MM.1S (cell line): ENCODE results near the gene EP400.

ENCODE experiments used
- DNase-seq: peaks from one replicate; pipeline ENCODE4 v3.0.0-alpha.2; 2015
- H2AFZ ChIP-seq: fragments of 300-600 bp; sonication (generic); 2 replicates; pipeline ENCODE4 v1.6.0; 2016; ENCODE audit warnings: antibody characterized with exemption, low read length
- H3F3A ChIP-seq: fragments of 300-600 bp; sonication (generic); 2 replicates; pipeline ENCODE4 v1.6.1; 2016; ENCODE audit warnings: mild to moderate bottlenecking, antibody characterized with exemption, low read length, moderate library complexity, mixed read lengths; ENCODE audit not compliant: insufficient read depth
- H3K27ac ChIP-seq: fragments of 300-600 bp; sonication (generic); 2 replicates; pipeline ENCODE4 v1.5.1; 2016; ENCODE audit warnings: mild to moderate bottlenecking, low read length
- H3K27me3 ChIP-seq: fragments of 300-600 bp; sonication (generic); replicated peaks from 2 replicates; pipeline ENCODE4 v1.6.0; 2016; ENCODE audit warnings: low read length; ENCODE audit not compliant: insufficient read depth
- H3K36me3 ChIP-seq: fragments of 300-600 bp; sonication (generic); replicated peaks from 2 replicates; pipeline ENCODE4 v1.6.1; 2016; ENCODE audit warnings: mild to moderate bottlenecking, low read length, mixed read lengths; ENCODE audit not compliant: insufficient read depth
- H3K4me1 ChIP-seq: fragments of 300-600 bp; sonication (generic); 2 replicates; pipeline ENCODE4 v1.6.1; 2016; ENCODE audit warnings: low read length, mixed read lengths
- H3K4me2 ChIP-seq: fragments of 300-600 bp; sonication (generic); 2 replicates; pipeline ENCODE4 v1.6.0; 2016; ENCODE audit warnings: low read depth, low read length
- H3K4me3 ChIP-seq: fragments of 300-600 bp; sonication (generic); 2 replicates; pipeline ENCODE4 v1.5.1; 2016; ENCODE audit warnings: low read length, mixed read lengths
- H3K79me2 ChIP-seq: fragments of 300-600 bp; sonication (generic); 2 replicates; pipeline ENCODE4 v1.6.1; 2016; ENCODE audit warnings: mixed run types, low read length, mixed read lengths
- H3K9ac ChIP-seq: fragments of 300-600 bp; sonication (generic); 2 replicates; pipeline ENCODE4 v1.6.1; 2016; ENCODE audit warnings: low read length, mixed read lengths
- H3K9me2 ChIP-seq: fragments of 300-600 bp; sonication (generic); replicated peaks from 2 replicates; pipeline ENCODE4 v1.6.1; 2016; ENCODE audit warnings: mild to moderate bottlenecking, low read length, mixed read lengths; ENCODE audit not compliant: insufficient read depth
- H3K9me3 ChIP-seq: fragments of 300-600 bp; sonication (generic); replicated peaks from 2 replicates; pipeline ENCODE4 v1.6.1; 2016; ENCODE audit warnings: mild to moderate bottlenecking, low read length, mixed read lengths; ENCODE audit not compliant: insufficient read depth
- H4K20me1 ChIP-seq: fragments of 300-600 bp; sonication (generic); 2 replicates; pipeline ENCODE4 v1.6.1; 2016; ENCODE audit warnings: mild to moderate bottlenecking, low read length, moderate library complexity, mixed read lengths; ENCODE audit not compliant: insufficient read depth
- CTCF ChIP-seq: fragments of 300-600 bp; sonication (generic); IDR thresholded peaks from 2 replicates; pipeline ENCODE4 v1.5.1; 2016; ENCODE audit warnings: antibody characterized with exemption, low read length, mixed read lengths
- EZH2 ChIP-seq: fragments of 300-600 bp; sonication (generic); optimal IDR thresholded peaks from 2 replicates; pipeline ENCODE3; 2017; ENCODE audit warnings: low read depth, mild to moderate bottlenecking, antibody characterized with exemption, low read length, mixed read lengths
- EZH2phosphoT487 ChIP-seq: fragments of 300-600 bp; sonication (generic); IDR thresholded peaks from 2 replicates; pipeline ENCODE4 v1.6.1; 2018; ENCODE audit warnings: antibody characterized with exemption, low read length

The EP400 gene

GRCh38 chr12:132077322-132078100 is 127.8 kb downstream of the EP400 start:
- no peaks in the 10 kb centered on the region for H4K20me1 ChIP-seq
- no peak overlapping the region for H3K9ac ChIP-seq
- H3K4me2 ChIP-seq = no peak overlapping the region
- H3K4me1 ChIP-seq = no peaks in the 10 kb centered on the region
- no peaks in the 10 kb centered on the region for H3K27me3 ChIP-seq
- no peak overlapping the region for H3K27ac ChIP-seq
- H3K4me3 ChIP-seq = no peak overlapping the region
- no peaks in the 10 kb centered on the region for H3K36me3 ChIP-seq
- DNase-seq = no peak
- H3K79me2 ChIP-seq = no peaks in the 10 kb centered on the region
- no peaks in the 10 kb centered on the region for H3F3A ChIP-seq
- H2AFZ ChIP-seq = no peak overlapping the region
- H3K9me3 ChIP-seq = no peaks in the 10 kb centered on the region
- H3K9me2 ChIP-seq = no peaks in the 10 kb centered on the region
- TF ChIP-seq CTCF (no peak), EZH2 (no peak), EZH2phosphoT487 (no peak)

GRCh38 chr12:132078190-132078589 is 128.4 kb downstream of the EP400 start:
- no peaks in the 10 kb centered on the region for H3K36me3 ChIP-seq
- H2AFZ ChIP-seq = no peak overlapping the region
- H3K27ac ChIP-seq = no peak overlapping the region
- no peak overlapping the region for H3K4me2 ChIP-seq
- H3K79me2 ChIP-seq = no peaks in the 10 kb centered on the region
- no peaks in the 10 kb centered on the region for H3K27me3 ChIP-seq
- no peak for TF ChIP-seq EZH2
- no peak for TF ChIP-seq CTCF
- TF ChIP-seq EZH2phosphoT487 = no peak
- H3K9me3 ChIP-seq = no peaks in the 10 kb centered on the region
- H3K9me2 ChIP-seq = no peaks in the 10 kb centered on the region
- H3K4me3 ChIP-seq = no peak overlapping the region
- H3F3A ChIP-seq = no peaks in the 10 kb centered on the region
- H3K4me1 ChIP-seq = no peaks in the 10 kb centered on the region
- DNase-seq = no peak
- H3K9ac ChIP-seq = no peak overlapping the region
- no peaks in the 10 kb centered on the region for H4K20me1 ChIP-seq

- Histone ChIP-seq H3K4me2 (no peak overlapping the region), H3K36me3 (no peaks in the 10 kb centered on the region)
Observed at GRCh38 chr12:132079200-132079599, 129.5 kb downstream of the EP400 start.

More at GRCh38 chr12:132079200-132079599, 129.5 kb downstream of the EP400 start:
- Histone ChIP-seq H3K9me2 (no peaks in the 10 kb centered on the region), H3K9me3 (no peaks in the 10 kb centered on the region), H2AFZ (no peak overlapping the region), H3K4me3 (no peak overlapping the region), H3F3A (no peaks in the 10 kb centered on the region), H3K79me2 (no peaks in the 10 kb centered on the region), H3K9ac (no peak overlapping the region), H4K20me1 (no peaks in the 10 kb centered on the region), H3K27ac (no peak overlapping the region), H3K27me3 (no peaks in the 10 kb centered on the region), H3K4me1 (no peaks in the 10 kb centered on the region)
- no peak for DNase-seq
- no peak for TF ChIP-seq EZH2
- TF ChIP-seq EZH2phosphoT487 = no peak
- no peak for TF ChIP-seq CTCF
